ENCODE results near the gene TANGO2. TPM values are rescaled to one million over a fixed set of nuclear protein-coding genes. Genes with fewer than 3 reads are reported as not detected.

TANGO2 gene
- total RNA-seq, 1 donor from 2014 or later: 15.5 TPM

DNA sequence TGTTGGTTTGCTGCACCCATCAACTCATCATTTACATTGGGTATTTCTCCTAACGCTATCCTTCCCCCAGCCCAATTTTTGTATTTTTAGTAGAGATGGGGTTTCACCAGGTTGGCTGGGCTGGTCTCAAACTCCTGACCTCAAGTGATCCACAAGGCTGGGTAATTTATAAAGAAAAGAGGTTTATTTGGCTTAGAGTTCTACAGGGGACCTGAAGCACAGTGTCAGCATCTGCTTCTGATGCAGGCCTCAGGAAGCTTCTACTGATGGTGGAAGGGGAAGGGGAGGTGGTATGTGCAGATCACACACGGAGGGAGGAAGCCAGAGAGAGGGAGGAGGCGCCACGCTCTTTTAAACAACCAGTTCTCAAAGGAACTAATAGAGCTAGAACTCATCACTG lies 25.8 kb downstream of the TANGO2 start:
- DNase-seq: no peak

DNA sequence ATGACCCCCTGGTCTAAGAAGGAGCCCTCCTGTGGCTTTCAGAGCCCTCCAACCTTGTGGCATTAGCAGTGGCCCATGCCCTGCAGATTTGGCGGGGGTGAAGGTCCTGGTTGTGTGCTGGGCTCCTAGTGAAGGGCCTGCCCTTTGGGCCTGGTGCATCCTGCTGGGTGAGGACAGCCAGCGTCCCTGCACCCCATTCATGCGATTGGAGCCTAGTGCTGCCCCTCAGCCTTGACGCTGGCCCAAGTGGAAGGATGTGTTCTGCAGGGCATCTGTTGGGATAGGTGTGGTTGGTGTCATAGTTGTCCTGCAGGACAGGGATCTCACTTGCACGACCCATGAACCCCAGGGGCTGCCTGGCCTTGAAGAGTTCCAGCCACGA lies 31.0 kb downstream of the TANGO2 start:
- DNase-seq: no peak

DNA sequence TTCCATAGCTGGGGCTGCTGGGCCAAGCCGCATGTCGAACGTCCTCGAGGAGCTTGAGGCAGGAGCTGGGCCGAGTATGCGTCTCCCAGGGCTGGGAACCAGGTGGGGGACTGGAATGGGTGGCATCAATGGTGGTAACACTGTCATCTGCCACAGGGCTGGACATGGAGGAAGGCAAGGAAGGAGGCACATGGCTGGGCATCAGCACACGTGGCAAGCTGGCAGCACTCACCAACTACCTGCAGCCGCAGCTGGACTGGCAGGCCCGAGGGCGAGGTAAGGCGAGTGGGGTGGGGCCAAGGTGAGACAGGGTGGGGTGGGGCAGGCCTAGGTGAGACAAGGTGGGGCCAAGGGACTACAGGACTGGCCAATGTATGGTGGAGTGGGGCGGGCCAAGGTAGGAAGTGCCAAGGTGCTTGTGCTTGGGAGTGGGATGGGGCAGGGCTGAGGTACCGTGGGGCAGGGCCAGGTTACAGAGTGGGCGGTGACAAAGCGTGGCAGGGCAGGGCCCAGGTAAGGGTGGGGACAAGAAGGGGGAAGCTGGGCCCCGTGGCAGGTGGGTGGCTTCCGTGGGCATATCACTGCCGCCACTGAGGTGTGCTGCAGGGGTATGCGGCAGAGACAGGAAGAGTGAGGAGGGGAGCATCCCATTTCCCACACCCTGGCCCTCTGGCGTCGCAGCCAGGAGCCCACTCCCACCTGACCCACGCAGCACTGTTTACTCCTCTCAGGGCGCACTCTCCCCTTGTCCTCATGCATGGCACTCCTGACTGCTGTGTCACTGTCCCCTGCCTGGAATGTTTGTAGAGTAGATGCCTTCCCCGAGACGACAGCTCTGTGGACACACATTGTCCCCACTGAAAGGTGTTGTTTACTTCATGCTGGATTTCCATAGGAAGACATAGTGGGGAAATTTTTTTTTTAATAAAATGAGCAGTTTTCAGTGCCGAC lies 31.7 kb downstream of the TANGO2 start:
- no peak for DNase-seq

DNA sequence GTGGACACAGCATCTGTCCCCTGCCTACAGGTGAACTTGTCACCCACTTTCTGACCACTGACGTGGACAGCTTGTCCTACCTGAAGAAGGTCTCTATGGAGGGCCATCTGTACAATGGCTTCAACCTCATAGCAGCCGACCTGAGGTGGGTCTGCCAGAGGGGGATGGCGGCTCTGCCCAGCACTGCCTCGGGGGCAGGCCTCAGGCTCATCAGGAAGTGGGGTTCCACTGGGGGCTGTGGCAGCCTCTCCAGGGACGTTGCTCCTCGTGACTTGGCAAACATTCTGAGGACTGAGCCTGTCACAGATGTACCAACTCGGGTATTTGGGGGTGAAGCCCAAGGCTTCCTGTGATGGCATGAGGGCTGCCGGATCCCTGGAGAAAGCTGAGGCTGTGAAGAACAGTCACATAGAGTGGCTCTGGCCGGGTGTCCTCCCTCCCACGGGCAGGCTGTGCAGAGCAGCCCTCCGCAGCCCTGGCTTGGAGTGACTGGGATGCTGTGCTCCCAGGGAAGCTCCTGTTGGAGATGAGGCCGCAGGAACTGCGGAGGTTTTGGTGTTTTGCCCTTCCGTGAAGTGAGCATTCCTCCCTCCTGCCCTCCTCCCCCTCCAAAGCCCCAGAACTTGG lies 32.6 kb downstream of the TANGO2 start:
- DNase-seq: no peak

DNA sequence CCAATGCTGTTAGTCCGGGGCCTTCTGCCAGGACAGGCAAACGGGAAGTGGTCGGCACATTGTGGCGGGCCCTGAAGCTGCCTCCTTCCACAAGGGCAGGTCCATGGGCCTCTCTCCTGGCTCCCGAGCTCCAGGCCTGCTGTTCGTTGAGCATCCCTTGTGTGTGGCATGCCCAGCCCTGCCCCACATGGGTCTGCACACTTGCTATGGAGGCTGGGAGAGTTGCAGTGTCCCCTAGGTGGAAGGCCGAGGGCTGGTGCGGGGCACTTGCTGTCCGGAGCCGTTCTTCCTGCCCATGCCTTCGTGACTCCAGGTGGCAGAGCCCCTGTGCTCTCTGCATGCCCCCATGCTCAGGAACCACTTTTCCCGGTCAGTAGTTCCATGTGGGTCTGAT lies 33.1 kb downstream of the TANGO2 start:
- no peak for DNase-seq

DNA sequence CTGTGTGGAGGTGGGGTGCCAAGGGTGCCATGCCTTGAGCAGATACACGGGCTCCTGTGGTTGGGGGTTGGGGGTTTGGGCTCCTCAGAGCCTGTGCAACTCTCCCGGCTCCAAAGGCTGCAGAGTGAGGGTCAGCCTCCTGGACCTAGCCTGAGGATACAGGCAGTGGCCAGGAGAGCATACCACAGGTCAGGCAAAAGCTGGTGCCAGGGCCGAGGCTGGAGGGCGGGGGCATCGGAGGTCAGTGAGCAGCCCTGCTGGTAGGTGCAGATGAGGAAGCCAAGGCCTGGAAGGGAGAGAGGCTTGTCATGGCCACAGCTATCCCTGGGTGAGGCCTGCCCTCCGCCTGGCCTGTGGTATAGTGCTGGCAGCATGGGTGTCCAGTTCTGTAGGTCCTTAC lies 33.6 kb downstream of the TANGO2 start:
- no peak for DNase-seq

DNA sequence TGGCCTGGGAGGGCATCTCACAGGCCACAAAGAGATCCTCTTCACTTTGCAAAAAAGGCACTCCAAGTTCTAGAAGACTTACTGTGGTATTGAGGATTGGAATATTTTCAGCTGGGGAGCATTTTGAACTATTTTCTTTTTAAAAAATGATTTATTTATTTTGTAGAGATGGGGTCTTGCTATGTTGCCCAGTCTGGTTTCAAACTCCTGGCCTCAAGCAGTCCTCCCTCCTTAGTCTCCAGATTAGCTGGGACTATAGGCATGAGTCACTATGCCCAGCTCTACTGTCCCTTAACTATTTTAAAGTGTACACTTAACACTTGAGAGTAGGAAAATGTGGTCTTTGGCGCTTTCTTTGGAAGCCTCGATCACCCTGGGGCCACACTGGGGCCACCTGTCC lies 34.2 kb downstream of the TANGO2 start:
- DNase-seq: no peak

DNA sequence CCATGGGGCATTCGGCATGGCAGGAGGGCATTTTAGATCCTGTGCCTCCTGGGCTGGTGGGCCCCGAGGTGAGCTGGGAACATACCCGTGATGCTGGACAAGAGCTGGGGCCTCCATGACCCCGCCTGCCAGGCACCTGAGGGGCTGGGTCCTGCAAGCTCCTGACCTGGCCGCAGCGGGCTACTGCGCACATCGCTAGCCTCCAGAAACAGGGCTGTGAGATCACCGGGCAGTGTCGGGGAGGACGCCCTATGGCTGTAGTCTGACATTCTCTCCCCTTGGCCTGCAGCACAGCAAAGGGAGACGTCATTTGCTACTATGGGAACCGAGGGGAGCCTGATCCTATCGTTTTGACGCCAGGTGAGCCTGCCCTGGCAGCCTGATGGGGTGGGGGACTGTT lies 34.7 kb downstream of the TANGO2 start:
- DNase-seq: no peak

DNA sequence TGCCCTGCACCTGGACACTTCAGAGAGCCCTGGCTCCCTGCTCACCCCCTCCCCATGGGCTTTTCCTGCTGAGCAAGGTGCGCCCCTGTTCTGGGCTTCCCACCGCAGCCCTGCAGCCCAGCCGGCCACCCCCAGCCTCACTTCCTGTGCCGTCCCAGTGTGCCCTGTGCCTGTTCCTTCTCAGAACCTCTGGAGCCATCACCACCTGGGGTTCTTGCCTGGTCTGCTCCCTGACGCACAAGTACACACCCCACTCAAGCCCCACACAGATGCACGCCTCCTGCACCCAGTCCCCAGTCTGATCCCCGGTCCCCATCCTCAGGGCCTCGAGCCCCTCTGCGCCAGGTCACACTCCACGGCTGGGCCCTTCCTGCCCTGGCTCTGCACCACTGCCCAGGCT lies 35.3 kb downstream of the TANGO2 start:
- DNase-seq: no peak

DNA sequence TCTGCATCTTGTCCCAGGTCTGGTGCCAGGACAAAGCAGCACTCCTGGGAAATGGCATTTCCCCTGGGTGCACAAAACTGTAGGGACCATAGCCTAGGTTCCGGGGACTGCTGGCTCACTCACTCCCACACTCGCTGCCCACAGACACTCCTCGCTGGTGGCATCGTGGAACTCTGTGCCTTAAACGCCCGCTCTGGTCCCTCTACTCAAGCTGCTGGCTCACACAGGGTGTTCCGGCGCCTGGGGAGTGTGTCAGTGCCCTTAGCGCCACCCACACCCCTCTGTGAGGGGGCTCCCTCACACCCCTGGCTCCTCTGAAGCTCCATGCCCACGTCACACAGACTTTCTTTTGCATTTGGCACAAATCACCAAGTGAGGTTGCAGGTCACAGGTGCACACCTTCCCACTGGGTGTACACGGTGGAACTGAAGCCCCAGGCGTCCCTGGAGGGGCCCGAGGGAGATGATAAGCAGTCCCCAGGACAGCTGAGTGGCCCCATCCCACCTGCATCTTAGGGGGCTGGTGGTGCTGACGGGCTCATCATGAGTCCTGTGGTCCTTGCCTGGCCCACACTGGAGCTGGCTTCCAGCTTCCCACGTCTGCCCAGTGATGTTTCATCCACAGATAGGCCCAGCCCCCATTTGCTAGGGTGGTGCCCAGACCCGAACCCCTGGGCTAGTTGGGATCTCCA lies 35.9 kb downstream of the TANGO2 start:
- no peak for DNase-seq

DNA sequence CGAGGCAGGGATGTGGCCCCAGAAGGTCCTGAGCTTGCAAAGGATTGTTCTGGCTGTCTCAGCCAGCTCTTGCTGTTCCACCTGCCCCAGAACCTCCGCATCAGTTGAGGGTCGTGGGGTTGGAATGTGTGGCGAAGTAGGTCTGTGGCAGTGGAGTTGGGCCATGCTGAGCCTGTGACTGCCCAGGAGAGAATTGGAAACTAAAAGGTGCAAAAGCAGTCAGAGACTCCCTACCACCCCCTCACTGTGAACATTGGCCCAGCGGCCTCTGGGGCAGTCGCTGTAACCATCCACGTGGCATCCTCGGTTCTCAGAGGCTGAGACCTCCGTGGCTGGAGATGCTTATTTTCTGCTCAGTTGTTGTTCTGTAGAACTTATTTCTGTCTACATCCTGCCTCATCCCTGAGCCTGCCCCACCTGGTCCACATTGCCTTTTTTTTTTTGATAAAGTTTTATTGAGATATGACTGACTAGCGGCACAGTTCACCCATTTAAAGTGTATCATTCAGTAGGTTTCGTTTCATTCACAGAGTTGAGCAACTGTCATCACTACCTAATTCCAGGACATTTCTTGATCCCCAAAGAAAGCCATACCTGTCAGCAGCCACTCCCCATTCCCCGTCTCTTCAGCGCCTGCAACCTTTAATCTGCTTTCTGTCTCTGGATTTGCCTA lies 36.8 kb downstream of the TANGO2 start:
- DNase-seq: no peak

DNA sequence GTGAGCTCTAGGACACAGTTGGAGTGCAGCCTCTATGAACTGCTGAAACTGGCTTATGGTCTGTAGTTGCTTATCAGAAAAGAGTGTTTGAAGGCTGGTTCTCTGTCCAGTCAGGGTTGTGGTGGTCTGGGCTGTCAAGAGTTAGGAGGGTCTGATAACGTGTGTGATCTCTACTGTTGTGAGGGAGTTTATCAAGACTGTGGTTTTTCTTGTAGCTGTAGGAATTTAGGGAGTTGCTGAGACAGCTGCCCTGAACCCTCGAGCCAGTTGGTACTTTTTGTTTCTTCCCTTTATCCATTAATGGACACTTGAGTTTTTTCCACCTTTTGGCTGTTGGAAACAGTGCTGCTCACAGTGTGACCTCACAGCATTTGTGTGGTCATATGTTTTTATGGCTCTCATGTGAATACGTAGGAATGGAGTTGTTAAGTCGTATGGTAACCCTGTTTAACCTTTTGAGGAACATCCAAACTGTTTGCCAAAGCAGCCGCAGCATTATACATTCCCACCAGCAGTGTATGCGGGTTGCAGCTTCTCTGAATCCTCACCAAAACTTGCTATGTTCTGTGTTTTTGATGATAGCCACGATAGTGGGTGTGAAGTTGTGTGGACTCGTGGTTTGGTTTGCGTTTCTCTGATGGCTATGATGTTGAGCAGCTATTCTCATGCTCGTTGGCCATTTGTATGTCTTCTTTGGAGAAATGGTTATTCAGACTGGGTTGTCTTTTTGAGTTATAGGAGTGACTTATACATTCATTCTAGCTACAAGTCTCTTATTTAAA lies 38.3 kb downstream of the TANGO2 start:
- no peak for DNase-seq

DNA sequence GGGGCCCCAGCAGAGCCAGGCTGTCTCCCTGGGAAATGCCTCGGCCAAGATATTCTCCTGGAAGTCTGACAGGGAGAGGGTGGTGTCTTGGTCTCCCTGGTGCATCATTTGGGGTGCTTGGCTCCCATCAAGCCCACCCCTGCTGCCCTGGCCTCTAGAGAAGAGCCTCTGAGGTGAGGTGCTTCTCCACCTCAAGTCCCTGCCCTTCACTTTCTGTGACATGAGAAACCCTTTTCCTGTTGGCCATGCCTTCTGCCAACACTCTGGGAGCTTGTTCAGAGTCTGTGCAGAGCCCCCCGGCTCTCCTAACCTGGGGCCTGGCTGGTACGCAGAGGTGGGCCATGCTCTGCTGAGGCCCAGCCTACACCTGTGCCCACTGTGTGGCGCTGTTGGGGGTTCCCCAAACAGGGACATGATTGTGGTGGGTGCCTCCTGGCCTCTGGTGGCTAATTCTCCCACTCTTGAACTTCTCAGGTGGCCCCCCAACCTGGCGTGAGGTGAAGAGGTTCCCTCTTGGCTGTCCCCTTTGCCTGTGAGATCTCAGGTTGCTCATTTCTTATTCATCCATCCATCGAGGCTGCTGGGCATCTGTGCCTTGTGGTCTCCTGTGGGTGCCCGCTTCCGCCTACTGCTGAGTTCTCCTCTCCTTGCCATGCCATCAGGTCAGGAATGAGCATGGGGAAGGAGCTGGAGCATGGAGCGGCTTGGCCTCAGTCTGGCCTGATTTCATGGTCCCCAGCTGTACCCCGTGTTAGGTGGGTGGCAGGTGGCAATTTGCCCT lies 40.0 kb downstream of the TANGO2 start:
- DNase-seq: no peak

DNA sequence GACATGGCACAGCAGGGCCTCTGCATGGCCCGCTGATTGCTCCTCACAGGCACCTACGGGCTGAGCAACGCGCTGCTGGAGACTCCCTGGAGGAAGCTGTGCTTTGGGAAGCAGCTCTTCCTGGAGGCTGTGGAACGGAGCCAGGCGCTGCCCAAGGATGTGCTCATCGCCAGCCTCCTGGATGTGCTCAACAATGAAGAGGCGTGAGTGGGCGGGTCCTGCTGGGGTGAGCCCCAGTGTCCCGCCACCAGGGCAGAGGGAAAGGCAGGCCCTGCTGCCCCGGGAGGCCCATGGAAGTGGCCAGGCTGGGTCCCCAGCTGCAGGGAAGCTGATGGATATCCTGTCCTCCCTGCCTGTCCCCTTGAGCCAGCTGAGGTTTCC lies 40.6 kb downstream of the TANGO2 start:
- DNase-seq: no peak

DNA sequence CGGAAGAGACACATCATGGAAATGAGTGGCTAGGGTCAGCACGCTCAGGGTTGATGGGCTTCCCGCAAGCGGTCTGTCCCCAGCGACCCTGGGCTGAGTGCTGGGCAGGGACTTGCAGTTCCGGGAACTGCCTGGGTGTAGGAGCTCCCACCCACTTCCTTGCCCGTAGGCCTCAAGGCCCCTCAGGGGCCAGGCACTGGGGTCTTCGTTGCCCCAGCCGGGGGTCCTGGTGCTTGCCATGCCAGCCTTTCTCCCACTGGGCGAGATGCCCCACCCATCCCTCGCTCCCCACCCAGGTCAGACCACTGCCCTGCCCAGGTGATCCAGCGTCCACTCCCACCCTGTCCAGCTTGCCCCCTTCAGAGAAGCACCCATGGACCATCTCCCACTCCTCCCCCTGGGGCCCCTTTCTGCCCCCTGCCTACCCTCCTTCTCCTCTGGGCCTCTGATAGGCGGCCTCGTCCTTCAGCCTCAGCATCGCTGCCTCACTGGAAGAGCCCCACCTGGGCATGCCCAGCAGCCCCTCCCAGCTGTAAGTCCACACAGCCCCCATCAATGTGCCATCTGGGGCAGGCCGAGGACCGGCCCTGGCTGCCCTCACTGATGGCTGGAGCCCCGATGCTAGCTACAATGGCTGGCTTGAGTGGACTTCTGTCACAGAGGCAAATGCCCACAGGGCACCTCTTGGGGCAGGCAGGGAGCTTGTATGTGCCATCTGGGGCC lies 41.3 kb downstream of the TANGO2 start:
- no peak for DNase-seq

DNA sequence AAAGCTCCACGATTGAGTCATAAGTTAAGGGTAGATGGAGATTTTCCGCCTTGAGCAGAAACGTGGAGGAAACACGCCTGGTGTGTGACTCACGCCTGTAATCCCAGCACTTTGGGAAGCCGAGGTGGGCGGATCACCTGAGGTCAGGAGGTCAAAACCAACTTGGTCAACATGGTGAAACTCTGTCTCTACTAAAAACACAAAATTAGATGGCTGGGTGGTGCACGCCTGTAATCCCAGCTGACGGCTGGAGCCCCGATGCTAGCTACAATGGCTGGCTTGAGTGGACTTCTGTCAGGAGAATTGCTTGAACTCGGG lies 41.8 kb downstream of the TANGO2 start:
- DNase-seq: no peak

DNA sequence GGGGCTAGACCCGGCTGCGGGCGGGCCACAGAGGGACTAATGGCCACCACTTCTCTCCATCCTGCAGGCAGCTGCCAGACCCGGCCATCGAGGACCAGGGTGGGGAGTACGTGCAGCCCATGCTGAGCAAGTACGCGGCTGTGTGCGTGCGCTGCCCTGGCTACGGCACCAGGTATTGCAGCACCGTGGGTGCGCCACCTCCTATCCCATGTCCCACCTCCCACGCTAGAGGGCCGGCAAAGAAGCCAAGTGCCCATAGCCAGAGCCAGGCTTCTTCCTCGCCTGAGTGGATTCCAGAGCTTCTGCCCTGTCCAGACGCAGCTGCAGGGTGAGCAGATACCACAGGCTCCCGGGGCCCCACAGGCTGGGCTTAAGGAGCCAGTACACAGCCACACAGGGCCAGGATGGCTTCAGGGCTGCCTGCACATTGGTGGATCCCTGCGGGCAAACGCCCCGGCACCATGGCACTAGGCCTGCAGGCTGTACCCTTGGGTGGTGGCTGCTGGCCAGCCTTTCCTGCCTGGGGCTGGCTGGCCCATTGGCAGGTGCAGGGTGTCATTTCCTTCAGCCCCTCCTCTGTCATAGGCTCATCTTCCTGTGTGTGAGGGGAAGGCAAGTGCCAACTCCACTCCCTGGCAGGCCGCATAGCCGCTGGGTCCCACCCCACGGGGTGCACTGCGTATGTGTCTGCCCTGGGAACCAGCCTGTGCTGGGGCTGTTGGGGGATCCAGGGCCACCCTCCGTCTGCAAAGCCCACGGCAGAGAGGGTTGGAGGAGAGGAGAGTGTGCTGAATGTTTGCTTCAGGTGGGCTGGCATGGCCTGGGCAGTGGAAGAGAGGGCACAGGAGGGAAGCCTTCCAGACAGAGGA lies 42.6 kb downstream of the TANGO2 start:
- no peak for DNase-seq

DNA sequence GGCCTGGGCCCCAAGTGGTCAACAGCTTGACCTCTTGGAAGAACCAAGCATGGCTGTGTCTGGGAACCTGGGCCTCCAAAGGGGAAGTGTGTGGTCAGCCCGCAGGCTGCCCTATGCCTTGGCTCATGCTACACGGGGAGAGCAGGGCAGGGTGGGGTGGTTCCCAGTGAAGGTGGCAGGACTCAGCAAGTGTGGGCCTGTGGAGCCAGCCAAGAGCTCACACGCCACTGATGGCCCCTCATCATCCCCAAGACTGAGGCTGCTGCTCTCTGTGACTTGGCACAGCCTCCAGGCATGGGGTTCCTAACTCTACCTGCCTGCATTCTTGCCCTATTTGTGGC lies 43.2 kb downstream of the TANGO2 start:
- no peak for DNase-seq

DNA sequence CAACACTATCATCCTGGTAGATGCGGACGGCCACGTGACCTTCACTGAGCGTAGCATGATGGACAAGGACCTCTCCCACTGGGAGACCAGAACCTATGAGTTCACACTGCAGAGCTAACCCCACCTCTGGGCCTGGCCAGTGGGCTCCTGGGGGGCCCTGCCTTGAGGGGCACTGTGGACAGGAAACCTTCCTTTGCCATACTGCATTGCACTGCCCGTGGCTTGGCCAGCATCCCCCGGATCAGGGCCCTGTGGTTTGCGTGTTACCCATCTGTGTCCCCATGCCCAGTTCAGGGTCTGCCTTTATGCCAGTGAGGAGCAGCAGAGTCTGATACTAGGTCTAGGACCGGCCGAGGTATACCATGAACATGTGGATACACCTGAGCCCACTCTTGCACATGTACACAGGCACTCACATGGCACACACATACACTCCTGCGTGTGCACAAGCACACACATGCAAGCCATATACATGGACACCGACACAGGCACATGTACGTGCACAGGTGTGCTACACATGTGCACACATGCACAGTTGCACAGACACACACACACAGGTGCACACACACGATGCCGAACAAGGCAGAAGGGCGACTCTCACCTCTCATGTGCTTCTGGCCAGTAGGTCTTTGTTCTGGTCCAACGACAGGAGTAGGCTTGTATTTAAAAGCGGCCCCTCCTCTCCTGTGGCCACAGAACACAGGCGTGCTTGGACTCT lies 43.8 kb downstream of the TANGO2 start:
- no peak for DNase-seq
